ENCODE measurements around the gene CSNK1A1L.

Gene CSNK1A1L

DNA sequence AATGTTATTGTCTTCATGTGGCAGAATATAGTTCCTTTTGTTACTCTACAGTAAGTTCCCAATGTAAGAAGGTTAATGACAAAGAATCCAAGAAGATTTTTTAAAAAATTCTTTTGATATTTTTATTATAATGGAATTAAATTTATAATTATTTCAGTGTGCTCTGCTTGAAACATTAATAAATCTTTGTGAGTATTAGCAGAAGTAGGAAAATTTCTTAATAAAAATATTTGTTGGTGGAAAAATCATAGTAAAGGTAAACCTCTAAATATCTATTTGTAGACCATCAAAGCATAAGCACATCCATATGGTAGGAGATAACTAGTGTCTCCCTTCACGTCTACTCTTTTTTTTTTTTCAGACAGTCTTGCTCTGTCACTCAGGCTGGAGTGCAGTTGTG is 4.3 kb downstream of the CSNK1A1L start:
- H3K9ac ChIP-seq (ENCODE audit: low read length): no peak overlapping the region
- no peak overlapping the region for H3K4me3 ChIP-seq (ENCODE audit: low read length)
- no peaks in the 10 kb centered on the region for H3K27me3 ChIP-seq (ENCODE audit: control insufficient read depth, insufficient read depth, low read length)
- no peaks in the 10 kb centered on the region for H3K4me1 ChIP-seq (ENCODE audit: control insufficient read depth, insufficient read depth, low read length)
- H3K27ac ChIP-seq (ENCODE audit: low read depth, low read length): no peak overlapping the region
- H3K36me3 ChIP-seq (ENCODE audit: control insufficient read depth, insufficient read depth, low read length): no peaks in the 10 kb centered on the region

DNA sequence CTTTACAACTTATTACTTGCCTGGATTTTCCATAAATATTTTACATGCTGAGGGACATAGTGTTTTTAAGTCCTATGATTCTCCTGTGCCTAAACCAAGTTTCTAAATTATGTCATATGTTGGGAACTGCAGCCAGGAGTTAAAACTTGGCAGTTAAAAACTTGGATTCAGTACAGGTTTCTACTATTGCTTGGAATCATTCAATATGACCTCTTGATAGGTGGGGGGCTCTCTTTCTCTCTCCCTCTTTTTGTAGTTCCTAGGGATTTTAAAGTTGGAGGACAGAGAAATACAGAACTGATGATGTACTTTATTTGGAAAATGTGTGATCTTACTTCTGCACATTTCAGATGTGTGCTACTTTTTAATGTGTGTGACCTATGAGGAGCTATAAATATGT is 4.7 kb downstream of the CSNK1A1L start:
- H3K27ac ChIP-seq (ENCODE audit: low read depth, low read length): no peak overlapping the region
- H3K9ac ChIP-seq (ENCODE audit: low read length): no peak overlapping the region

DNA sequence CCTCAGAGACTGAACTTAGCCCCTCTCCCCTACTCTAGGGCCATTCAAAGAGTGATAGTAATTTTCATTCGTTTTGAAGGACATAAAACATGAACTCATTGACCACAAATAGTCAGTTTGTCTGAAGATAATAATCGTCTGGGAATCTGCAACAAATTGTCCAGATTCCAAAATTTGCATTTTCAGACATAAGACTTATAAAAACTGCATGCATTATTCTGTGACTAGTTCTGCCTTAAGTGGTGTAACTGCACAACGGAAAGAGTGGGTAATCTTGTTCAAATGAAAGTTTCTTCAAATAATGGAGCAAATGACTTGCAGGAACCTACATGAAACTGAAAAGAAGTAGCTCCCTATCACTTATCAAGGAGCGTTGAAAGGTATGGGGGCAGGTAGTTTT is 8.4 kb downstream of the CSNK1A1L start:
- no peak overlapping the region for H3K27ac ChIP-seq (ENCODE audit: low read depth, low read length)
- H3K9ac ChIP-seq (ENCODE audit: low read length): no peak overlapping the region
- H3K27me3 ChIP-seq (ENCODE audit: control insufficient read depth, insufficient read depth, low read length): no peaks in the 10 kb centered on the region
- H3K4me3 ChIP-seq (ENCODE audit: low read length): no peak overlapping the region
- H3K36me3 ChIP-seq (ENCODE audit: control insufficient read depth, insufficient read depth, low read length): no peaks in the 10 kb centered on the region
- H3K4me1 ChIP-seq (ENCODE audit: control insufficient read depth, insufficient read depth, low read length): no peaks in the 10 kb centered on the region

More for the DNA sequence above, 4.7 kb downstream of the CSNK1A1L start:
- Histone ChIP-seq H3K4me1 (ENCODE audit: control insufficient read depth, insufficient read depth, low read length) (no peaks in the 10 kb centered on the region), H3K36me3 (ENCODE audit: control insufficient read depth, insufficient read depth, low read length) (no peaks in the 10 kb centered on the region), H3K4me3 (ENCODE audit: low read length) (no peak overlapping the region), H3K27me3 (ENCODE audit: control insufficient read depth, insufficient read depth, low read length) (no peaks in the 10 kb centered on the region)

DNA sequence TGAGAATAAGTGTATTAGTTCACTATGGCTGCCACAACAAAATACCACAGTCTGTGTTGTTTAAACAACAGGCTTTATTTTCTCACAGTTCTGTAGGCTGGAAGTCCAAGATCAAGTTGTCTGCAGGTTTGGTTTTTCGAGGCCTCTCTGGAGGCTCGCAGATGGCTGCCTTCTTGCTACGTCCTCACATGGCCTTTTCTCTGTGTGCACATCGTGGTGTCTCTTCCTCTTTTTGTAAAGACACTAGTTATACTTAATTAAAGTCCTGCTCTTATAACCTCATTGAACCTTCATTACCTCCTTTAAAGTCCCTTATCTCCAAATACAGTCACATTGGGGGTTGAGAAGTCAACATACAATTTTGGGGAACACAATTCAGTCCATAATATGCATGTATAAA is 10.6 kb downstream of the CSNK1A1L start:
- Histone ChIP-seq H3K27me3 (ENCODE audit: control insufficient read depth, insufficient read depth, low read length) (no peaks in the 10 kb centered on the region), H3K9ac (ENCODE audit: low read length) (no peak overlapping the region), H3K4me3 (ENCODE audit: low read length) (no peak overlapping the region), H3K36me3 (ENCODE audit: control insufficient read depth, insufficient read depth, low read length) (no peaks in the 10 kb centered on the region), H3K4me1 (ENCODE audit: control insufficient read depth, insufficient read depth, low read length) (no peaks in the 10 kb centered on the region), H3K27ac (ENCODE audit: low read depth, low read length) (no peak overlapping the region)

DNA sequence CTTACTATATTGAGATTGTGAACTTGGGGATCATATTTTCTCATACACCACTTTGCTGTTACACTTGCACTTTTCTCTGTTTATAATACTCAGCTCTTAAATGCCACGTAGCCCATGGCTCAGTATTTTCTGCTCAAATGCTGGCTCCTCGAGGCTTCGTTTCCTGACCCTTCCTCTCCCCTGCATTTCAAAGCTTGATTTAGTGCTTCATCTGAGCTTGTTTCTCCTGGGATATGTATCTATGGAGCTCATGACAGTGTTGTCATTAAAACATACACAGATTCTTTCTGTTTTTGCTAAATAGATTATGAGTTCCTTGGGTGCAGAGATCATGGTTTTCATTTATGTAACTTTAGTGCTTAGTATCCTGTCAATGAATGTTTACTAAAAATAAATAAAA is 11.4 kb downstream of the CSNK1A1L start:
- no peak overlapping the region for H3K27ac ChIP-seq (ENCODE audit: low read depth, low read length)

DNA sequence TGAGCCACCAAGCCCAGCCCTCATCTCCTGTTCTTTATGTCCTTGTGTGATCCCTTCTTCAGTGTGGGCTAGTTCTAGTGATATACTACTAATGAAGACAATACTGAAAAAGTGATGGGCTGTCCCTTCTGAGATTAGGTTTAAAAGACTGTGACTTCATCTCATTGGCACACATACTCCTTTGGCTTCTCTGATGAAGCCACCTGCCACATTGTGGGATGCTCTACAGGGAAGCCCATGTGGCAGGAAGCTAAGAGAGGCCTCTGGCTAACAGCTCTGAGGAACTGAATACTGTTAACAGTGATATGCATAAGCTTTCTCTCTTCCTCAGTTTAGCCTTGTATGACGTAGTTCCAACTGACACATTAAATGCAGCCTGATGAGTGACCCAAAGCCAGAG is 13.6 kb downstream of the CSNK1A1L start:
- Histone ChIP-seq H3K4me3 (ENCODE audit: low read length) (no peak overlapping the region), H3K27me3 (ENCODE audit: control insufficient read depth, insufficient read depth, low read length) (no peaks in the 10 kb centered on the region), H3K4me1 (ENCODE audit: control insufficient read depth, insufficient read depth, low read length) (no peaks in the 10 kb centered on the region), H3K36me3 (ENCODE audit: control insufficient read depth, insufficient read depth, low read length) (no peaks in the 10 kb centered on the region), H3K9ac (ENCODE audit: low read length) (no peak overlapping the region), H3K27ac (ENCODE audit: low read depth, low read length) (no peak overlapping the region)

More for the DNA sequence above, 11.4 kb downstream of the CSNK1A1L start:
- Histone ChIP-seq H3K27me3 (ENCODE audit: control insufficient read depth, insufficient read depth, low read length) (no peaks in the 10 kb centered on the region), H3K4me1 (ENCODE audit: control insufficient read depth, insufficient read depth, low read length) (no peaks in the 10 kb centered on the region), H3K4me3 (ENCODE audit: low read length) (no peak overlapping the region), H3K36me3 (ENCODE audit: control insufficient read depth, insufficient read depth, low read length) (no peaks in the 10 kb centered on the region), H3K9ac (ENCODE audit: low read length) (no peak overlapping the region)

DNA sequence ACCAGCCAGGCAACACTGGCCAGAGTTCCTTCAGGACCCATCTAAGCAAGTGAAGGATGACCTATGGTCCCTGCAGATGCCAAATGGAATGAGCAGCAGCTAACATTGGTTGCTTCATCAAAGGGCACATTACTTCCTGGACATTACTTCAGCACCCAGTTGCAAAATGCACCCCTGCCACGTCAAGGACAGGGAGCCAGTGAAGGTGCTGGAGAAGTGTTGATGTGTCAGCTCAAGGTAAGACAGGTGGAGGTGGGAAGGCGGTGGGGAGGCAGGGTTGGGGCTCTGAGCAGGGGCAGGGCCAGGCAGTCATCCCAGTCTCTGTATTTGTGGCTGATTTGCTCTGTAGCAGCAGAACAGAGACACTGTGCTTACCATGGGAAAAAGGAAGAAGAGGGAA is 14.6 kb downstream of the CSNK1A1L start:
- Histone ChIP-seq H3K36me3 (ENCODE audit: control insufficient read depth, insufficient read depth, low read length) (no peaks in the 10 kb centered on the region), H3K4me1 (ENCODE audit: control insufficient read depth, insufficient read depth, low read length) (no peaks in the 10 kb centered on the region), H3K27ac (ENCODE audit: low read depth, low read length) (no peak overlapping the region), H3K27me3 (ENCODE audit: control insufficient read depth, insufficient read depth, low read length) (no peaks in the 10 kb centered on the region), H3K9ac (ENCODE audit: low read length) (no peak overlapping the region), H3K4me3 (ENCODE audit: low read length) (no peak overlapping the region)

DNA sequence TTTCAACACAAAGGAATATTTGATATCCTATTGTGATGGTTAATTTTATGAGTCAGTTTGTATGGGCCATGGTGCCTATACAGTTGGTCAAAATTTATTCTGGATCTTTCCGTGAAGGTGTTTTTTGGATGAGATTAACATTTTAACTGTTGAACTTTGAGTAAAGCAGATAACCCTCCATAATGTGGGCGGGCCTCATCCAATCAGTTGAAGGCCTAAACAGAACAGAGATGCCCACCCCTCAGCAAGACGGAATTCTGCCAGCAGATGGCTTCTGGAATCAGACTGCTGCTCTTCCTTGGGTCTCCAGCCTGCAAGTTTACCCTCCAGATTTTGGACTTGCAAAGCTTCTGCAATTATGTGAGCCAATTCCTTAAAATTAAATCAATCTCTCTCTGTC is 16.0 kb downstream of the CSNK1A1L start:
- no peak overlapping the region for H3K4me3 ChIP-seq (ENCODE audit: low read length)
- no peaks in the 10 kb centered on the region for H3K27me3 ChIP-seq (ENCODE audit: control insufficient read depth, insufficient read depth, low read length)
- no peak overlapping the region for H3K27ac ChIP-seq (ENCODE audit: low read depth, low read length)
- H3K9ac ChIP-seq (ENCODE audit: low read length): no peak overlapping the region
- no peaks in the 10 kb centered on the region for H3K36me3 ChIP-seq (ENCODE audit: control insufficient read depth, insufficient read depth, low read length)
- no peaks in the 10 kb centered on the region for H3K4me1 ChIP-seq (ENCODE audit: control insufficient read depth, insufficient read depth, low read length)

DNA sequence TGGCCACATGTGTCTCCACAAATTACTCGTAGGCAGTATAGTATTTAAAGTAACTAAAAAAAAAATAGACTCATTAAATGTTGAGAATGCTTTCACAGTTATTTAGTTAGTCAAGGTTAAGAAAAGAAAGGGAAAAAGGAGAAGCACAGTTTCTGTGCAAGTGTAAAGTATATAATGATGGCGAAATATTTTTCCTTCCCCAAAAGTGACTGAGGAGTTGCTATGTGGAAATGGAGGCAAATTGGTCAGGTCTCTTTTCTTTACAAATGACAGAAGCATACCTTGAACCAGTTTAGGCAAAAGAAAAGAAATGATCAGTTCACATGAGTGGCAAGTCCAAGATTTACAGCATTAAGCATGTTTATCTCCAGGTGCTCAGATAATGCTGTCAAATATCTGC is 18.0 kb downstream of the CSNK1A1L start:
- Histone ChIP-seq H3K27ac (ENCODE audit: low read depth, low read length) (no peak overlapping the region), H3K4me3 (ENCODE audit: low read length) (no peak overlapping the region), H3K4me1 (ENCODE audit: control insufficient read depth, insufficient read depth, low read length) (no peaks in the 10 kb centered on the region), H3K36me3 (ENCODE audit: control insufficient read depth, insufficient read depth, low read length) (no peaks in the 10 kb centered on the region), H3K9ac (ENCODE audit: low read length) (no peak overlapping the region), H3K27me3 (ENCODE audit: control insufficient read depth, insufficient read depth, low read length) (no peaks in the 10 kb centered on the region)

DNA sequence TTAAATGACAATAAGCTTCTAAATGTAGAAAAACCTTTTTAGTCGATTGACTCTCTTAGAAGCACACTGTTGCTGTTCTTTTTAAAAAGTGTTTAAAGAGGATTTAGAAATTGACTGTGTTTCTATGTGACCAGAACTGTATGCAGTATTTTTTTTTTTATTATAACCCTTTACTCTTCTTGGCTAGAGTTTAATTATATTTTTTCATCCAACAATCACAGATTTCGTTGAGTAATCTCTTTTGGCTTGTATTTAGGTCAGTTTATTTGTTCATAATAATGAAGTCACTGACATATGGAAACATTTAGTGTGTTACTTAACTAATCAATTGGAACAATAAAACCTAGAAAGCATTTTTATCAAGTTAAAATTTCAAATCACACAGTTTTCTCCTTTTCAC is 19.9 kb downstream of the CSNK1A1L start:
- H3K36me3 ChIP-seq (ENCODE audit: control insufficient read depth, insufficient read depth, low read length): no peaks in the 10 kb centered on the region
- no peak overlapping the region for H3K27ac ChIP-seq (ENCODE audit: low read depth, low read length)
- H3K4me3 ChIP-seq (ENCODE audit: low read length): no peak overlapping the region
- no peaks in the 10 kb centered on the region for H3K27me3 ChIP-seq (ENCODE audit: control insufficient read depth, insufficient read depth, low read length)
- H3K4me1 ChIP-seq (ENCODE audit: control insufficient read depth, insufficient read depth, low read length): no peaks in the 10 kb centered on the region
- no peak overlapping the region for H3K9ac ChIP-seq (ENCODE audit: low read length)

DNA sequence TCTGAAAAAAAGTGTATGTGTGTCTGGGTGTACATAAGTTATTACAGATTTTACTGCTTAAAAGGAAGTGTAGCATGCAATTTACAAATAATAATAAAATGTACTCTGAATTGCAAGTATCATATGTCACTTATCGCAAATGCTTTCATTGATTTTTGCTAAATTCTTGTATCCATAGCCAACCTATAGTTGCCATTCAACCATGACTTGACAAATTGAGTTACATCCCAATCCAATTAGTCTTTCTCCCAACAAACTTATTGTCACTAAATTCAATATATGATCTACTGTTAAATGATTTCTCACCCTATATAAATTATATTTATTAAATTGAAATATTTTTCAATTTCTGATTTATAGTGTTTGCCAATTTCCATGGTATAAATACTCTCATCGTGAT is 28.6 kb downstream of the CSNK1A1L start:
- Histone ChIP-seq H3K27me3 (ENCODE audit: control insufficient read depth, insufficient read depth, low read length) (no peaks in the 10 kb centered on the region), H3K4me3 (ENCODE audit: low read length) (no peak overlapping the region), H3K36me3 (ENCODE audit: control insufficient read depth, insufficient read depth, low read length) (no peaks in the 10 kb centered on the region), H3K9ac (ENCODE audit: low read length) (no peak overlapping the region), H3K27ac (ENCODE audit: low read depth, low read length) (no peak overlapping the region), H3K4me1 (ENCODE audit: control insufficient read depth, insufficient read depth, low read length) (no peaks in the 10 kb centered on the region)

DNA sequence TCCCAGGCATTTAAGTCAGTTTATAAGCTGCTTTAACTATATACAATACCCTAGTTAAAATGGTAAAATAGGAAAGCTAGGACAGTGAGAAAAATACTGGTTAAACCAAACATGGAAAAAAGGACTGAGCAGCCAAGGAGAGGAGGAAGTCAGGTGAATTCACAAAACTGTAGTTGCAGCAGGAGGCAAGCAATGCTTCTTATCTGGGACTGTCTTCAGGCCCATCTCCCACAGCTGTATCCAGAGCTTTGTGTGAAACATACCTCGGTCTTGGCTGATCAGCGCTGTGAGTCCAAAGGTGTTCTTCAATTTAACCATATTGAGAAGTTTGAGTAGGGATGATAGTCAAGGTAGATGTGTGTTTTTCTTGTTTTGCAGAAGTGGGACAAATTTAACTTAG is 30.3 kb downstream of the CSNK1A1L start:
- H3K27ac ChIP-seq (ENCODE audit: low read depth, low read length): no peak overlapping the region
- no peaks in the 10 kb centered on the region for H3K36me3 ChIP-seq (ENCODE audit: control insufficient read depth, insufficient read depth, low read length)
- H3K9ac ChIP-seq (ENCODE audit: low read length): no peak overlapping the region
- H3K4me1 ChIP-seq (ENCODE audit: control insufficient read depth, insufficient read depth, low read length): no peaks in the 10 kb centered on the region
- no peaks in the 10 kb centered on the region for H3K27me3 ChIP-seq (ENCODE audit: control insufficient read depth, insufficient read depth, low read length)
- no peak overlapping the region for H3K4me3 ChIP-seq (ENCODE audit: low read length)

DNA sequence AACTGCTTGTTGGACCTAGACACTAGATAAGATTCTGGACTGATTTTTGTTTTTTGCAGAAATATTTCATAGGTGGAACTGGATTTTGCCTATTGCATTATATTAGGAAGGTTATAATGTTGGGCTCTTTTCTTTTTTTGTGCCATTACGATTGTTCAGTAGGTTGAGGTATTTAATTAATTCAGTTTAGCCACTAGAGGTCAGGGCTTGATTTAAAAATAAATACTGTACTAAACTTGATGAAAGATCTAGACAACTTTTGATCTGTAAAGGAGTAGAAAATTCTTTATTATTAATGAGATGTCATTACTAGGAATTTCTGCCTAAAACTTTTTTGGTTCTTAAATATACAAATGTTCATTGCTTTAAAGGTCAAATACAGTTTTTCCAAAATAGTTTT is 30.8 kb downstream of the CSNK1A1L start:
- Histone ChIP-seq H3K4me1 (ENCODE audit: control insufficient read depth, insufficient read depth, low read length) (no peaks in the 10 kb centered on the region), H3K4me3 (ENCODE audit: low read length) (no peak overlapping the region), H3K9ac (ENCODE audit: low read length) (no peak overlapping the region), H3K27ac (ENCODE audit: low read depth, low read length) (no peak overlapping the region), H3K27me3 (ENCODE audit: control insufficient read depth, insufficient read depth, low read length) (no peaks in the 10 kb centered on the region), H3K36me3 (ENCODE audit: control insufficient read depth, insufficient read depth, low read length) (no peaks in the 10 kb centered on the region)

DNA sequence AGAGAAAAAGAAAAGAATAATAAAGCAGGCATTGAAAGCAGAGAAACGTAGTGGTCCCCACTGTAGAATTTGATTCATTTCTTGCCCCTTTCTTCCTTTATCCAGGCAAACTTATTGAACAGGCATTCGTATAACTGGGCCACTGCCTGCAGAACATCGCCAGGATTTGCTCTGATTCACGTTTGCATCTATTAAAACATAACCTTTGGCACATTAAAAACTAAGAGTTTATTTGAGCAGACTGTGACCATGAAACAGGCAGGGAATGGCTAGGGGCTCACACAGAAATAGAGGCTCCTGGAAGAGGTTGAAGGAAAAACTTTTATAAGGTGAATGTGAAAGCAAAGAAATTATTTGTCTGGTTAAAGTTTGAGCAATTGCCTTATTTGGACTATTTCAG is 33.4 kb downstream of the CSNK1A1L start:
- H3K4me3 ChIP-seq (ENCODE audit: low read length): no peak overlapping the region
- H3K36me3 ChIP-seq (ENCODE audit: control insufficient read depth, insufficient read depth, low read length): no peaks in the 10 kb centered on the region
- no peak overlapping the region for H3K9ac ChIP-seq (ENCODE audit: low read length)
- no peaks in the 10 kb centered on the region for H3K27me3 ChIP-seq (ENCODE audit: control insufficient read depth, insufficient read depth, low read length)
- no peaks in the 10 kb centered on the region for H3K4me1 ChIP-seq (ENCODE audit: control insufficient read depth, insufficient read depth, low read length)
- no peak overlapping the region for H3K27ac ChIP-seq (ENCODE audit: low read depth, low read length)
